ENCODE data around the gene ACTC1.

Gene ACTC1

GRCh38 chr15:34755419-34755773 is 40.0 kb downstream of the ACTC1 start:
- no peak for DNase-seq

GRCh38 chr15:34754674-34755418 is 40.5 kb downstream of the ACTC1 start, which contains the start of gene GJD2:
GJD2 (minus strand) TSS chr15:34754998; CDS start chr15:34754488, 510 bp downstream.
- no peak for DNase-seq

- DNase-seq, result no peak
Measured at GRCh38 chr15:34754171-34754601, 41.2 kb downstream of the ACTC1 start.

GRCh38 chr15:34753236-34753894 is 42.0 kb downstream of the ACTC1 start:
- DNase-seq, result peak; percentile 25

DNA sequence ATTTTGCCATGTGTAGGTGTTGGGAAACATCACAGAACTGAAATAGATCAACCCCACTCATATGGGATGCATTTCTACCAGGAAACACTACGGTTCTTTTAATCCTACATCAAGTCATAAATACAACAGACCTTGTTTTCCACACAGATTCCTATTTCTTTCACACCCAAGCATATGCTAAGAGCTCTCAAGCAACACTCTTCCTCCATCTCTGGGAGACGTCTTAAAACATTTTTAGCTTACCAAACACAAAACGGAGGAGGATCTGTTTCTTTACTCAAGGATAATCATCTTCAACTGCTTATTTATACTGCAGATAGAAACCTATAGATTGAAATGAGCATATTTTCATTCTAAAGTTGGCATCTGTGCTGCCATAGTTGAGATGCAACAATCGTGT is 45.7 kb downstream of the ACTC1 start:
- no peak for DNase-seq

All from hematopoietic multipotent progenitor cell treated with erythropoietin and hydrocortisone succinate and interleukin-3 and kit ligand, for 8 days (in vitro differentiated cells).